ENCODE results near the gene CFL1.
"Not testable (repeated sequence)": the region's sequence is repeated elsewhere in the genome, so short reads cannot be mapped to it uniquely, and the experiment has no call there.

The CFL1 gene

DNA sequence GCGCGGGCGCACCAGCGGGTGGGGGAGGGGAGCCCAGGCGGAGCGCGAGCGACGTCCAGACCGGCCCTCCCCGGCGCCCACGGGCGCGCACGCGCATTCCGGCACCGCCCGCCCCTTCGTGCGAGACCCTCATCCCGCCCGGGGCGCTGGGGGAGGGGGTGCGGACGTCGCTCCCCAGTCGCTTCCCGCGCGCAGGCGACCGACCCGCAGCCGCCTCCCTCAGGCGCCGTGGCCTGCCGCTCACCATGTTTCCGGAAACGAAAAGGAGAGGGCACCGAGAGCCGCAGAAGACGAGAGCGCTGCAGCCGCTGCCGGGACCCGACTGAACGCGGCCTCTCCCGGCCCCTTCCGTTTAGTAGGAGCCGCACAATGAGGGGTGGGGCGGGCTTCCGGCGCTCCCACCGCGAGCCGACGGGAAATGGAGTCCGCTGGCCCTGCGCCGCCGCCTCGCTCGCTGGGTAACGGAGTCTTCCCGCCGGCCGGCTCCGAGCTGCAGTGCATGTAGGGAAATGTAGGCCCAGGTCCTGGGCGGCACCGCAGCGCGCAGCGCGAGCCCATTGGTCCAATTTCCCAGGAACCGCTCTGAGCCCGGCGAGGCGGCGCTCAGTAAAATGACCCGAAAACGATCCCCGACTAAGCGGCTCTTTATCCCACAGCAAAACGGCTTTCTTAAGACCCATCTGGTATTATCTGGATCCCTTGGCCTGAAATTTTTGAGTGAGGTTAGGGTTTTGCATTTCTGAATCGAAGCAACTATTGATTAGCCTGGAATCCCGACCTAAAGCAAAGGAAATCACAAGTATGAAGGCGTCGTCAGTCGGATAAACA lies at the start of gene CFL1:
Gene CFL1 (minus strand): TSS at position 328 of the 828 bp plus-strand sequence. CDS start 81 bp downstream, at position 247.
- peak; percentile 97 for DNase-seq

DNA sequence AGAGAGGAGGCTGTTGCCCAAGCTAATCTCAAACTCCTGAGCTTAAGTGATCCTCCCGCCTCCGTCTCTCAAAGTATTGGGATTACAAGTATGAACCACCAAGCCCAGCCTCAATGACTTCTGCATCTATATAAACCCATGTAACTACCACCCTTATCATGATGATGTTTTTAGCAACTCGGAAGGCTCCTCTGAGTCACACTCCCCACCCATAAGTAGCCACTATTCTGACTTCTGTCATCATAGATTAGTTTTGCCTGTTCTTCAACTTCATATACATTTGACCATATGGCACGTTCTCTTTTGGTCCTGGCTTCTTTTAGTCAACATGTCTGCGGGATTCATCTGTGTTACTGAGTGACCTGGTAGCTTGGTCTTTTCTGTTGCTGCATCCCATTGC lies 48.6 kb upstream of the CFL1 start:
- no peak for DNase-seq

DNA sequence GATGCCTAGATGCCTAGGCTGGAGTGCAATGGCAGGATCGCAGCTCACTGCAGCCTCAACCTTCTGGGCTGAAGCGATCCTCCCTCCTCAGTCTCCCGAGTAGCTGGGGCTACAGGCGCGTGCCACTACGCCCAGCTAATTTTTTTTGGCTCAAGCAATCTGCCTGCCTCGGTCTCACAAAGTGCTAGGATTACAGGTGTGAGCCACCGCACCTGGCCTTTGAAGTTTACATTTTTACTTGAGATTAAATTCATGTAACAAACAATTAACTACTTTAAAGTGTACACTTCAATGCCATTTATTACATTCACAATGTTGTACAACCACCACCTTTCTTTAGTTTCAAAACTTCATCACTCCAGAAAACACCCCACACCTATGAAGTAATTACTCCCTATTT lies 45.7 kb upstream of the CFL1 start:
- DNase-seq: no peak

DNA sequence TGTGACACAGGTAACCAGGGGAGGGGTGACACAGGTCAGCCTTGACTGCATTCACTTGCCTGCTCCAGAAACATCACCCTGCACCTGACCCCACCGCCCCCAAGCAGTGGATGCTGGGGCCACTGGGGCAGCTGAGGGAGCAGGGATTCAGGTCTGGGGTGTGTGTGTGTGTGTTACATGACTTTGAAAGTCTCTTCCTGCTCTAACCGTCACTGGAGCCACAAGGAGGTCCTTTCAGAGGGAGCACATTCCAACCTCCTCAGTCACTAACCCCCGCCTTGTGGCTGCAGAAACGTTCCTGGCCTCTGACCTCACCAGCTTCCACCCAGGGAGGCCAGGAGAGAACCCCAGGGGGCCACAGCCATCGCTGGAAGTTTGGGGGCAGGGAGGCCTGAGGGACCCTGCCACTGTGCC lies 45.1 kb upstream of the CFL1 start:
- no peak for DNase-seq

DNA sequence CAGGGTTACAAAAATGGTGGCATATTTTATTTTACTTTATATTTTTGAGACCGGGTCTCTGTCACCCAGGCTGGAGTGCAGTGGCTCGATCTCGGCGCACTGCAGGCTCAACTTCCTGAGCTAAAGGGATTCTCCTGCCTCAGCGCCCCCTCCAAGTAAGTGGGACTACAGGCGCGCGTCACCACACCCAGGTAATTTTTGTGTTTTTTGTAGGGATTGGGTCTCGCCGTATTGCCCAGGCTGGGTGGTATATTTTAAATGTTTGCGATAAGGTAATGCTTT lies 42.9 kb upstream of the CFL1 start:
- DNase-seq: no peak

DNA sequence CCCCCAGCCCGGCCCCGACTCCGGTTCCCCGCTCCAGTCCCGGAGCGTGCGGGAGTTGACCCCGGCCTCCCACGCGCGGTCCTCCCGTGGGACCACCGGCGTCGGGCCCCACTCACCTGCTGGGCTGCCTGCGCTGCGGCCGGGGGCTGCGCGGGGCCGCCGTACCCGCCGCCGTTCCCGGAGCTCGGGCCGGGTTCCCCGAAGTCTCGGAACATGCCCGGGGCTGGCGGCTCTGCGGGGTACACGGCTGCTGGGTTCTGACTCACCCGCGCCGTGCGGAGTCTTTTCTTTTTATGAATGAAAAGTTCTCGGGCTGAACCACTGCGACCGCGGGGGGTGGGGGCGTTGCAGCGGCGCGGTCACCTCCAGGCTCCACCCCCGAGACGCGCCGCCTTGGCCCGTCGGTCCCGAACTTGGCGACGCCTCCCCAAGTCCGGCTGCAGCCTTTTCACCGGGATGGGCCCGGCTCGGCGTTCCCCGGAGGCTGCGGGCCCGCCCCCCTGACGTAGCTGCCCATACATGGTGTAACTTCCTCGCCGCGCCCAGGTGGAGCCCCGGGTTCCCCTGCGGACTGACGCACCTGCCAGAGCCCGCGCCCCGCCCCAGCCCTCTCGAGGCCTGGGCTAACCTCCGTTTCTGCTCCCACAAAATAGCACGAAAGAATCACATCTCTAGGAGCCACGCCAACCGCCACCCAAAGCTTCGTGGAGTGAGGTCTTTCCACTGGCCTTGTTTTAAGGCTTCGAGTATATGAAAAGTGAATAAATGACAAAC lies 42.3 kb upstream of the CFL1 start, which contains the start of gene FOSL1:
Gene FOSL1 (minus strand): TSS at position 264 of the 774 bp plus-strand sequence. CDS start 49 bp downstream, at position 215.
- peak; percentile 75 for DNase-seq

DNA sequence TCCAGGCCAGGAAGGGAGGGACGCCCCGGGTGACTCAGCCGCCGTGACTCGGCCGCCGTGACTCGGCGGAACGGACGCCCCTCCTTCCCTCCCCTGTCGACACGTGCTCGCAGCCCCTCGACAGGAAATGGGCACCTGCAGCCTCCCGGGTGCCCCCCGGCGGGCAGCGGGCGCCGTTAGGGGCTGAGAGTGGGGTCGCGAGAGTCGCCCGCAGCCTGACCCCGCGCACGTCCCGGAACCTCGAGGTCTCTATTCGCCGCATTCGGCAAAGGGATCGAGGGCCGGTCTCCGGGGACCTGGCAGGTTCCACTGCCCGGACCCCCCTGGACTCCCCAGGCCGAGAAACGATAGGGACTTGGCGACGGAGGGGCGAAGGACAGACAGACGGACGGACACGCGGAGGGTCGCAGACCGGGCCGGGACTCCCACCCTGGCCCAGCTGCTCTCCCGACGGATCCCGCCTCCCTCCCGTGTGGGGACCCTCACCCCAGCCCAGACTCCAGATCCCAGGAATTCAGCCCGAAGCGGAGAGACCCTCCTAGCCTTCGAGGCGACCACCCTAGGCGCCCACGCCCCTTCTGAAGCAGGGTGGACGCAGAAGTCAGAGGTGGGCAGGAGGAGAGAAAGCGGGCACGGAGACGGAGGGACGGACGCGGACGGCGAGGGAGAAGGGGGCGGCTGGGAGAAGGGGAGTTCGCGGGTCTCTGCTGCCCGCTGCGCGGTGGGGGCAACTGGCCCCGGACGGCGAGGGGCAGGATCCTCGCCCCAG lies 41.6 kb upstream of the CFL1 start:
- no peak for DNase-seq

DNA sequence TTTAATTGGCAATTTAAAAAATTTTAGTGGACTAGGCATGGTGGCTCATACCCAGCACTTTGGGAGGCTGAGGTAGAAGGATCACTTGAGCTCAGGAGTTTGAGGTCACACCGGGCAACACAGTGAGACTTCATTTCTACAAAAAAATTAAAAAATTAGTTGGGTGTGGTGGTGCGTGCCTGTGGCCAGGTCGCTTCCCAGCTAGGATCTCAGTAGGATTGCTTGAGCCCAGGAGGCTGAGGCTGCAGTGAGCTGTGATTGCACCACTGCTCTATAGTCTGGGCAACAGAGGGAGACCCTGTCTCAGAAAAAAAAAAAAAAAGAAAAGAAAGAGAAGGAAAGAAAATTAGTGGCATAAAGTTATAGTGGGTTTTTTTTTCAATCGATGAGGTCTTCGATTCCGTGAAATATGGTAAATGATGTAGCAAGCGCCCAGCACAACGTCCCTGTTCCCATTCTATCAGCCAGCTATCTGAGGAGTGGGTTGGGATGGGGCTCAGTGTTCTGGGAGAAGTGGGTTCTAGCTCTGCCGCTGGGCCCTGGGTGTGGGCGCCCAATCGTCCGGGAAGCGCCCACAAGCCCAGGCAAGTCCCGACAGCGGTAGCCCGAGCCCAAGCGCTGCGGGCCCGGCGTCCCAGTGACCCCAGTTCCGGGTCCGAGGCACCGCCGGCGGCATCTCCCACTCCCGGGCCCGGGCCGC lies 40.8 kb upstream of the CFL1 start:
- no peak for DNase-seq

DNA sequence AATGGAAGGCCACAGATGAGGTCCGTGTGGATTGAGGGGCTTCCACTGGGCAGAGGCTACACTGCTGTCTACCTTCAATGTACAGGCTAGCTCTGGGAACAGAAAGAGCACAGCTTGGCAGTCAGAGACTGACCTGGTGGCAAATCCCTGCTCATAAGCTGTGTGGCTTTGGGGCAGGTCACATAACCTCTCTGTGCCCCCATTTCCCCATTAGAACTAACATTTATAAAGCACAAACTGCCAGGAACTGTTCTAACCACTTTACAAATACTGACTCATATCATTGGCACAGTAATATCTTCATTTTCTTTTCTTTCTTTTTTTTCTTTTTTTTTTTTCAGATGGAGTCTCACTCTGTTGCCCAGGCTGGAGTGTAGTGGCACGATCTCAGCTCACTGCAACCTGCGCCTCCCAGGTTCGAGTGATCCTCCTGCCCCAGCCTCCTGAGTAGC lies 39.1 kb upstream of the CFL1 start:
- DNase-seq: no peak

DNA sequence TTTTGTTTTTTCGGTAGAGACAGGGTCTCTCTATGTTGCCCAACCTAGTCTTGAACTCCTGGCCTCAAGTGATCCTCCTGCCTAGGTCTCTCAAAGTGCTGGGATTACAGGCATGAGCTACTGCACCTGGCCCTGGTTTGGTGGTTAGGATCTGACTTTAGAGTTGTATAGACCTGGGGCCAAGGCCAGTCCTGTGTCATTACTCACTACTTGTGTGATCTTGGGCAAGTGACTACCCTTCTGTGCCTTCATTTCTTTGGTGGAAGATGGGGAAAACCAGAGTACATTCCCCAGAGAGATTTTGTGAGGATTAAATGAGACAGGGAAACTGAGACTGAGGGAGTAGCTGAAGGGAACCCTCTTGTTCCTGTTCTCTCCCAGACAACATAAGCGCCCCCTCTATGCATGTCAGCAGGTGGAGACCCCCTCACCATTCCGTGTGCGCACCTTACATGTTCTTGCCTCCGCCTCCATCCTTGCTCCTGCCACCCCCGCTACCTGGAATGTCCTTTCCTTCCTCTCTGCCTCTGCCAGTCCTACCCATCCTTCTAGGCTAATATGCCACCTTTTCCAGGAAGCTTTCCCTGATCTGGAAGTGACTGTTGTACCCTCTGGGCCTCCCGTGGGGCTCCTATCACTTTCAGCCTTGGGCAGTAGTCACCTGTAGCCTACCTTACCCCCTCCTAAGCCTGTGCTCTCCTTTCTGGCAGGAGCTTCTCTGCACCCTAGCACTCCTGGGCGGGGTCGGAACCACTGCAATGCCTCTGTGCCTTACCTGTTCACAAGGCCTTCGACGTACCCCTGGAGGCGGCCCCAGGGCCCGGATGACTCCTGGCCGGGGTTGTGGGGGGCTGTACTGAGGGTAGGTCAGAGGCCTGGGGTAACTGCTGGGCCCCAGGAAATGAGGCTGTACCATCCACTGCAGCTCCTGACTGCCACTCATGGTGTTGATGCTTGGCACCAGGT lies 38.3 kb upstream of the CFL1 start:
- DNase-seq: no peak

DNA sequence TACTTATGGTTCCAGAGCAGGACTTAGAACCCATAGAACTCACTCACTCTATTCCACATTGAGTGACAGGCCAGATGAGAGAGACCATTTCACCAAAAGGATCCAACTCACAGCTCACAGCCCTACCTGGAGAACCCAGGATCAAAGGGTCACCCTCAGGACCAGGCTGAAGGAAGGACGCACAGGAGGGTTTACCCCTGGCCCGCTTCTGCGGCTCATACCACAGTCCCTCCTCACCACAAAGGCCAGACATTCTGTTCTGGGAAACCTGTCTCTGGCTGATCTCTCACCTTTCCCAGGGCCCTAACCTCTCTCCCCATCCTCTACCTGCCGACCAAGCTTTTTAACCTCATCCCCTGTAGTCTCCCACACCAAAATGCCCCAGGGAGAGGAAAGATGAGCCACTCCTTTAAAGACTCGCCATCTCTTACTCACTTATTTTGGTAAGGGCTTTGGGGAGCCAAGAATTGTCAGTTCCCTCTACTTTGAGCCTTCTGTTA lies 37.6 kb upstream of the CFL1 start:
- no peak for DNase-seq

DNA sequence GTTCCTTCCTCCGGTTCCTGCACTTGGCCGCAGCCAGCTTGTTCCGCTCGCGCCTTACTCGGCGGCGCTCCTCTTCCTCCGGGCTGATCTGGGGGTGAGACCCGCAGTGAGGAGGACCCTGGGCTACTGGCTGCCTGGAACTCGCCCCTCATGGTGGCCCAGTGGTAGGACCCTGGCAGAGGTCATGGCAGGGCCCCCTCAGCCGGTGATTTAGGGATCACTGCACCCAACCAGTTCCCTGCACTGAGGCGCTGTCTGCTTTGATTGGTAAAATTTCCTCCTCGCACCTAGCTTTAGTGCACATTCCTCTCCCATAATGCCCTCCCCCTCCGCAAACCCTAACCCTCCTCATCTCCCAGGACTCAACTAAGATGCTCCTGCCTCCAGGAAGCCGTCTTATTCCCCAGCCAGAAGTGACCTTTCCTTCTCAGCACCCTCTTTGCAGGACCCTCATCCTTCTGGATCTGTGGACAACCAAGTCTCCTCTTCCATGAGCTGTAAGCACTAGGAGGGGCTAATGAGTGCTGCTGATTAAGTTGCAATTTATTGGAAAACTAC lies 36.1 kb upstream of the CFL1 start:
- no peak for DNase-seq

DNA sequence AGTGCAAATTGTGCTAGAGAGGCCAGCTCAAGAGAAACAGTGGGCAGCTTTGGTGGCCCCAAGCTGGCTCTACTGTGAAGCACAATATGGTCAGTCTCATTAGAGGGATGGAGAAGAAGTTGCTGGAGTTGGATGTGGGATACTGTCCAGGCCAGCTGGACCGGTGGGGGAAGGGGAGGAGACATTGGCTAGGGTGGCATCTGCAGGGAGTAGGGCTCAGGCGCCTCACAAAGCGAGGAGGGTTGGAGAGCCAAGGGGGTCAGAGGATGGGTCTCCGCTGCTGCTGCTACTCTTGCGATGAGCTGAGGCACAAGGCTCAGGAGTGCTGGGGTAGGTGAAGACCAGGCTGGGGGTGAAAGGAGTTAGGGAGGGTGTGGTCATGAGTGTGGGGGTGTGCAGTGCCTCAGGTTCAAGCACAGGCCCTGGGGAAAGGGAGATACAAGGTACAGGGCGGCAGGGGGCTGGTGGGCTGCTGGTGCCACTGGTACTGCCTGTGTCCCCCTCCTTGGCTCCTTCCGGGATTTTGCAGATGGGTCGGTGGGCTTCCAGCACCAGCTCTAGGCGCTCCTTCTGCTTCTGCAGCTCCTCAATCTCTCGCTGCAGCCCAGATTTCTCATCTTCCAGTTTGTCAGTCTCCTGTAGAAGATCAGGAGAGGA lies 34.8 kb upstream of the CFL1 start:
- DNase-seq: no peak

DNA sequence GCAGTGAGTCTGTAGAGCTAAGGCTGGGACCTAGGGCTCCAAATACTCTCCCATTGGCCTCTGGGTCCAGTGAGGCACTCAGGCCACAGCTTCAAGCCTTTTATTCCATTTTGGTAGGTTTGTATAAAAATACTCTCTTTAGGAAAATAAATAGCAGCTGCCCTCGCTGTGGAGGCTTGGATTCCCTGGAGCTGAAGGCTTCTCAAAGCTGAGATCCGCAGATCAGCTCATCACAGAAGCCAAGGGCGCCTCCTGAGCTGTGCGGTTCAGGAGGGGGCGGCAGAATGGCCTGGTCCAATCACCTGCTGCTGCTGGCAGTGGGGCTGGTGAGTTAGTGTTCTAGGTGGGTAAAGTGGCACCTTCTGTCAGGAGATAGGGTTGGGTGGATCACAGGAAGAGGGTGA lies 34.2 kb upstream of the CFL1 start:
- not testable (repeated sequence) for DNase-seq

DNA sequence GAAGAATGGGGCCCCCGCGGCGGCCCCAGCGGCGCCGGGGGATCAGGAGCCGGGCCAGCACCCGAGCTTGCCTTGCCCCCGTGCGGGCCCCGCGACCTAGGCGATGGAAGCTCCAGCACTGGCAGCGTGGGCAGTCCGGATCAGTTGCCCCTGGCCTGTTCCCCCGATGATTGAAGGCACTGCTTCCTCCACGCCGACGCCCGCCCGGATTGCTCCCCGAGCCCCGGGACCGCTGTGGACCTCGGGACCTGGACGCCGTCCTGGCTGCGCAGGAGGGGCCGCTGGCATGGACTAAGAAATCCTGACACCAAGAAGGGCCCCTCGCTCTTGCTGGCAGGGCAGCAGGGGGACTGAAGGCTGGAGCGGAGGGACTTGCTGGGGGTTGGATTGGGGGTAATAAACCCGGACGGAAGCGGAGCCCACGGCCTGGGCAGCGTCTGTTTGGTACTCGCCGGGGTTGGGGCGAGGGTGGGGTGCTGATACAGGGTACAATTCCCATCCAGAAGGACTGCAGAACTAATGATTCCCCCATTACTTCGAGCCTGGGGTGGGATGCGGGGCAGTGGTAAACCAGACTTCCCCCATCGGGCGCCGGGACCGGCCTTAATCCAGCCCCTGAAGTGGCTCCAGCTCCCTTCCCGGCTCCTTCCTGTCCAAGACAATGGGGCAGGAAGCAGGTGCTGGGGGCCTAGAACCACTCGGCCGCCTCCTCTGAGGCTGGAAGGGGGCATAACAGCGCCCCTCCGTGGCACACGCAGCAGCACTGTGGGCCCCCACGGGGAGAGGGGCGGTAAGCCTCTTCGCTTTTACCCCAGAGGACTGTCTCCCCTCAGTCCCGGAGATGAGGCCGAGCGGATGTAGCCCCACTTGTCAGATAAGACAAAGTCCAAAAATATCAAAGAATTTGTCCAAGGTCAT lies 33.5 kb upstream of the CFL1 start:
- DNase-seq: no peak

DNA sequence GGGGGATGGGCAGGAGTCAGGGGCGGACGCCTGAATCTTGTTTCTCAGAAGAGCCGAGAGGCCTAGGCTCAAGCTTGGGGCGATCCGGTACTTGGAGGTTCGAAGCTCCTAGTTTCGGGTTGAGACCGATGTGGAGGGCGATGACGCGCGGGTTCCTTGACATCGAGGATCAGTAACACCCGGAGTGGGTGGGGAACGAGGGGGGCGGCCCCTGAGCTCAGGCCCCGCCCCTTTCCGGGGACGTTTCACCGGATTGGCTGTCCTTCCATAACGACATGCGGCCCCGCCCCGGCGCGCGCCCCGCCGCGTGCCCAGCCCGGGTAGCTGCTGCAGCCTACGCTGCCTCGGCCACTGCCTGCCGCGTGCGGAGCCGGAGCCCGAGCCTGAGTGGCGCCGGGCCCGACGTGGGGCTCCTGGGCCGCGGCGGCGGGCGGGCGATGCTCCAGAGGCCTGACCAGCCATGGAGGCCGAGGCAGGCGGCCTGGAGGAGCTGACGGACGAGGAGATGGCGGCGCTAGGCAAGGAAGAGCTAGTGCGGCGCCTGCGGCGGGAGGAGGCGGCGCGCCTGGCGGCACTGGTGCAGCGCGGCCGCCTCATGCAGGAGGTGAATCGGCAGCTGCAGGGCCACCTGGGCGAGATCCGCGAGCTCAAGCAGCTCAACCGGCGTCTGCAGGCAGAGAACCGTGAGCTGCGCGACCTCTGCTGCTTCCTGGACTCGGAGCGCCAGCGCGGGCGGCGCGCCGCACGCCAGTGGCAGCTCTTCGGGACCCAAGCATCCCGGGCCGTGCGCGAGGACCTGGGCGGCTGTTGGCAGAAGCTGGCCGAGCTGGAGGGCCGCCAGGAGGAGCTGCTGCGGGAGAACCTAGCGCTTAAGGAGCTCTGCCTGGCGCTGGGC lies 32.6 kb upstream of the CFL1 start, which contains the start of gene CCDC85B:
Gene CCDC85B (plus strand): TSS at position 350 of the 895 bp plus-strand sequence. CDS start 111 bp downstream, at position 461.
- DNase-seq: peak; percentile 91

DNA sequence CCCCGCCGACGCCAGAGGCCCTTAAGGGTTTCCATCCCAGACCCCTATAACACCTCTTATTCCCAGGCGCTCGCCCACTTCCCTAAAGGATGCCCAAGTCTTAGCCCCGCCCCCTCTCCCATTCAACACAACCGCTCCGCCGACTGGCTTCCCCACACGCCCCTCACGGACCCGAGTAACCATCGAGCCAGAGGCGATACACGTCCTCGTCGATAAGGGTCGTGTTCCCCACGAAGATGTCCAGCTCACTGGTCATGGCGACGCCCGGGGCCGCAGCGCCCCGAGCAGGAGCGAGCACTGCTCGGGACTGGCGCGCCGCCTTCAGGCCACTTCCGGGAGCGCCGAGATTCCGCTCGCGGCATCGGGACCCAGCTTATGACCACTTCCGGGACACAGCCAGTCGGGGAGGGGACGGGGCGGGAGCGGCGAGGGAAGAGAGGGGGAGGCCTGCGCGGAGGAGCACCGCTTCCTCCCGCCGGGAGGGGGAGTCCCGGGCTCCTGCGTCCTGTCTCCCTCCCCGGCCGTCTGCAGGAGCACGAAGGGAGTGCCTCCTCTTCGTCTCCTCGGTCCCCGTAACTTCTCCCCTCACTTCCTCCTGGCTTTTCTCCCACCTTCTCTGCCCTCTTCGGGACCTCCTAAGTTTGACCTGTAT lies 30.3 kb upstream of the CFL1 start, which contains the start of gene FIBP:
Gene FIBP (minus strand): TSS at position 309 of the 652 bp plus-strand sequence. CDS start 53 bp downstream, at position 256.
- peak; percentile 95 for DNase-seq

Measured in NCI-H1105 (cell line).